ENCODE measurements around the gene DTNB. TPM values are rescaled to one million over a fixed set of nuclear protein-coding genes. Genes with fewer than 3 reads are reported as not detected.
"Not testable (repeated sequence)": the region's sequence is repeated elsewhere in the genome, so short reads cannot be mapped to it uniquely, and the experiment has no call there.

DTNB gene
- total RNA-seq, 1 experiment from 2014 or later: 19.8 TPM

- no peak for DNase-seq
- Histone ChIP-seq H3K4me3 (ENCODE audit: insufficient read depth, low read depth, low read length) (no peak overlapping the region), H3K27me3 (ENCODE audit: control insufficient read depth, insufficient read depth, low read length) (no peaks in the 10 kb centered on the region), H3K36me3 (replicated peaks; ENCODE audit: control insufficient read depth, insufficient read depth, low read length) (no peaks in the 10 kb centered on the region; the same call in 1 of the 2 replicates)
Observed at GRCh38 chr2:25572638-25573037, 100.7 kb downstream of the DTNB start.

GRCh38 chr2:25570161-25570845 lies 103.1 kb downstream of the DTNB start:
- DNase-seq: no peak
- Histone ChIP-seq H3K36me3 (replicated peaks; ENCODE audit: control insufficient read depth, insufficient read depth, low read length) (no peaks in the 10 kb centered on the region), H3K4me3 (ENCODE audit: insufficient read depth, low read depth, low read length) (no peak overlapping the region), H3K27me3 (ENCODE audit: control insufficient read depth, insufficient read depth, low read length) (no peaks in the 10 kb centered on the region)

GRCh38 chr2:25567406-25567805 lies 106.0 kb downstream of the DTNB start:
- Histone ChIP-seq H3K27me3 (ENCODE audit: control insufficient read depth, insufficient read depth, low read length) (no peaks in the 10 kb centered on the region), H3K4me3 (ENCODE audit: insufficient read depth, low read depth, low read length) (no peak overlapping the region), H3K36me3 (replicated peaks; ENCODE audit: control insufficient read depth, insufficient read depth, low read length) (no peaks in the 10 kb centered on the region)
- no peak for DNase-seq

- DNase-seq: no peak
- Histone ChIP-seq H3K27me3 (ENCODE audit: control insufficient read depth, insufficient read depth, low read length) (no peaks in the 10 kb centered on the region), H3K36me3 (replicated peaks; ENCODE audit: control insufficient read depth, insufficient read depth, low read length) (no peaks in the 10 kb centered on the region), H3K4me3 (ENCODE audit: insufficient read depth, low read depth, low read length) (no peak overlapping the region)
Observed at GRCh38 chr2:25566694-25567093, 106.7 kb downstream of the DTNB start.

- no peak for DNase-seq
- Histone ChIP-seq H3K36me3 (replicated peaks; ENCODE audit: control insufficient read depth, insufficient read depth, low read length) (no peaks in the 10 kb centered on the region), H3K4me3 (ENCODE audit: insufficient read depth, low read depth, low read length) (no peak overlapping the region), H3K27me3 (ENCODE audit: control insufficient read depth, insufficient read depth, low read length) (no peaks in the 10 kb centered on the region)
Observed at GRCh38 chr2:25566094-25566493, 107.3 kb downstream of the DTNB start.

- no peaks in the 10 kb centered on the region for H3K36me3 ChIP-seq (replicated peaks; ENCODE audit: control insufficient read depth, insufficient read depth, low read length)
- no peak for DNase-seq
- H3K27me3 ChIP-seq (ENCODE audit: control insufficient read depth, insufficient read depth, low read length): no peaks in the 10 kb centered on the region
- no peak overlapping the region for H3K4me3 ChIP-seq (ENCODE audit: insufficient read depth, low read depth, low read length)
Observed at GRCh38 chr2:25561136-25561850, 112.1 kb downstream of the DTNB start.

- DNase-seq: no peak
- H3K27me3 ChIP-seq (ENCODE audit: control insufficient read depth, insufficient read depth, low read length): no peaks in the 10 kb centered on the region
- no peak overlapping the region for H3K4me3 ChIP-seq (ENCODE audit: insufficient read depth, low read depth, low read length)
- H3K36me3 ChIP-seq (replicated peaks; ENCODE audit: control insufficient read depth, insufficient read depth, low read length): no peaks in the 10 kb centered on the region
Observed at GRCh38 chr2:25559148-25559547, 114.2 kb downstream of the DTNB start.

GRCh38 chr2:25558262-25558661 lies 115.1 kb downstream of the DTNB start:
- Histone ChIP-seq H3K27me3 (ENCODE audit: control insufficient read depth, insufficient read depth, low read length) (no peaks in the 10 kb centered on the region), H3K4me3 (ENCODE audit: insufficient read depth, low read depth, low read length) (no peak overlapping the region), H3K36me3 (replicated peaks; ENCODE audit: control insufficient read depth, insufficient read depth, low read length) (no peaks in the 10 kb centered on the region)
- DNase-seq: no peak

GRCh38 chr2:25557179-25558036 lies 116.0 kb downstream of the DTNB start:
- DNase-seq: no peak
- Histone ChIP-seq H3K4me3 (ENCODE audit: insufficient read depth, low read depth, low read length) (no peak overlapping the region), H3K27me3 (ENCODE audit: control insufficient read depth, insufficient read depth, low read length) (no peaks in the 10 kb centered on the region), H3K36me3 (replicated peaks; ENCODE audit: control insufficient read depth, insufficient read depth, low read length) (no peaks in the 10 kb centered on the region)

GRCh38 chr2:25552318-25552717 lies 121.1 kb downstream of the DTNB start:
- Histone ChIP-seq H3K4me3 (ENCODE audit: insufficient read depth, low read depth, low read length) (no peak overlapping the region), H3K36me3 (replicated peaks; ENCODE audit: control insufficient read depth, insufficient read depth, low read length) (no peaks in the 10 kb centered on the region), H3K27me3 (ENCODE audit: control insufficient read depth, insufficient read depth, low read length) (no peaks in the 10 kb centered on the region)
- no peak for DNase-seq

GRCh38 chr2:25551316-25551715 lies 122.1 kb downstream of the DTNB start:
- DNase-seq: no peak
- H3K36me3 ChIP-seq (replicated peaks; ENCODE audit: control insufficient read depth, insufficient read depth, low read length): no peaks in the 10 kb centered on the region
- H3K4me3 ChIP-seq (ENCODE audit: insufficient read depth, low read depth, low read length): no peak overlapping the region
- H3K27me3 ChIP-seq (ENCODE audit: control insufficient read depth, insufficient read depth, low read length): no peaks in the 10 kb centered on the region

- not testable (repeated sequence) for DNase-seq; H3K4me3 ChIP-seq (ENCODE audit: insufficient read depth, low read depth, low read length); H3K27me3 ChIP-seq (ENCODE audit: control insufficient read depth, insufficient read depth, low read length); H3K36me3 ChIP-seq (replicated peaks; ENCODE audit: control insufficient read depth, insufficient read depth, low read length)
Observed at GRCh38 chr2:25549571-25549970, 123.8 kb downstream of the DTNB start.

- Histone ChIP-seq H3K27me3 (ENCODE audit: control insufficient read depth, insufficient read depth, low read length) (no peaks in the 10 kb centered on the region), H3K4me3 (ENCODE audit: insufficient read depth, low read depth, low read length) (no peak overlapping the region), H3K36me3 (replicated peaks; ENCODE audit: control insufficient read depth, insufficient read depth, low read length) (no peaks in the 10 kb centered on the region)
- DNase-seq: no peak
Observed at GRCh38 chr2:25548601-25549000, 124.8 kb downstream of the DTNB start.

- Histone ChIP-seq H3K36me3 (replicated peaks; ENCODE audit: control insufficient read depth, insufficient read depth, low read length) (no peaks in the 10 kb centered on the region), H3K27me3 (ENCODE audit: control insufficient read depth, insufficient read depth, low read length) (no peaks in the 10 kb centered on the region)
- no peak for DNase-seq
Observed at GRCh38 chr2:25546852-25547251, 126.5 kb downstream of the DTNB start.

GRCh38 chr2:25545899-25546298 lies 127.5 kb downstream of the DTNB start:
- DNase-seq: no peak
- Histone ChIP-seq H3K4me3 (ENCODE audit: insufficient read depth, low read depth, low read length) (no peak overlapping the region), H3K27me3 (ENCODE audit: control insufficient read depth, insufficient read depth, low read length) (no peaks in the 10 kb centered on the region), H3K36me3 (replicated peaks; ENCODE audit: control insufficient read depth, insufficient read depth, low read length) (no peaks in the 10 kb centered on the region)

More at GRCh38 chr2:25546852-25547251, 126.5 kb downstream of the DTNB start:
- no peak overlapping the region for H3K4me3 ChIP-seq (ENCODE audit: insufficient read depth, low read depth, low read length)

Measured in H7 (cell line).